K562 (cell line): Measurements from ENCODE around the gene CLDN1. TPM values are rescaled to one million over a fixed set of nuclear protein-coding genes. Genes with fewer than 3 reads are reported as not detected.

Experiments used
- ATAC-seq: fragments of 200-7000 bp; cut with Tn5 transposase; 3 replicates; pipeline ENCODE4 v1.9.1; 2020; ENCODE audit warnings: moderate library complexity
- BruUV-seq: library from RNA; stranded (reverse); fragments of 400-500 nt; replicated peaks from 2 replicates; lab custom pipeline; 2021; lab: Mats Ljungman, UMichigan
- CTCF ChIA-PET: fragments of 300-600 bp; formaldehyde crosslinking; extraction: SDS; loops from one replicate; lab custom pipeline; 2021; ENCODE audit warnings: low intra/inter-chr PET ratio; lab: Yijun Ruan, JAX
- POLR2A ChIA-PET: fragments of 300-600, 350-650 bp; sonication (Branson Sonifier 250); formaldehyde crosslinking; extraction: SDS; loops from one replicate; lab custom pipeline; 2021; ENCODE audit warnings: antibody characterized with exemption, inconsistent platforms; lab: Yijun Ruan, JAX
- DNase-seq, 4 experiments: peaks; one replicate each; pipeline versions ENCODE4 v3.0.0 to v3.0.0-alpha.2; 2011 to 2018; ENCODE audit warnings: low spot score in 3 of 4, mixed read lengths in 3 of 4; ENCODE audit errors: extremely low read depth in 1 of 4
- FAIRE-seq: peaks from 2 replicates; lab custom pipeline; 2011; peaks lifted over from hg19 to GRCh38; lab: Jason Lieb, UNC
- H2AFZ ChIP-seq: 2 replicates; pipeline ENCODE4 v1.6.0; 2011; ENCODE audit warnings: low read depth, low read length, control low read depth, inconsistent platforms
- H3K27ac ChIP-seq: fragments of 200-600 bp; 3 replicates; pipeline ENCODE4 v1.8.0; 2011; ENCODE audit warnings: low read depth, mild to moderate bottlenecking, control low read depth, inconsistent platforms, low read length, moderate library complexity, mixed read lengths; ENCODE audit errors: extremely low read depth
- H3K27me3 ChIP-seq, 2 experiments: fragments of 300-600 bp in 1 of 2; 2 replicates in 1 of 2; 3 replicates in 1 of 2; pipeline versions ENCODE4 v1.6.0 to v1.8.0; 2011; ENCODE audit warnings: inconsistent platforms in 2 of 2, low read length in 2 of 2, mild to moderate bottlenecking in 1 of 2, mixed read lengths in 1 of 2, moderate library complexity in 1 of 2; ENCODE audit not compliant: control insufficient read depth in 2 of 2, insufficient read depth in 2 of 2
- H3K36me3 ChIP-seq: fragments of 300-600 bp; 3 replicates; pipeline ENCODE4 v1.8.0; 2011; ENCODE audit warnings: mild to moderate bottlenecking, low read length, inconsistent platforms; ENCODE audit not compliant: control insufficient read depth, insufficient read depth
- H3K4me1 ChIP-seq, 2 experiments: fragments of 200-600 bp in 1 of 2; replicated peaks in 1 of 2; 2 replicates in 1 of 2; 3 replicates in 1 of 2; pipeline versions ENCODE4 v1.5.1 to v1.8.0; 2011; ENCODE audit warnings: inconsistent platforms in 2 of 2, low read length in 2 of 2, mild to moderate bottlenecking in 1 of 2, mixed read lengths in 1 of 2, moderate library complexity in 1 of 2; ENCODE audit not compliant: control insufficient read depth in 2 of 2, insufficient read depth in 2 of 2
- H3K4me2 ChIP-seq: 2 replicates; pipeline ENCODE4 v1.6.1; 2011; ENCODE audit warnings: low read length, control low read depth, inconsistent platforms, mixed read lengths; ENCODE audit not compliant: insufficient read depth
- H3K4me3 ChIP-seq: fragments of 200-600 bp; sonication (generic), shearing (Covaris generic); 2 replicates; pipeline ENCODE4 v1.5.1; 2016; ENCODE audit warnings: control low read depth, inconsistent platforms
- H3K79me2 ChIP-seq: fragments of 200-600 bp; 3 replicates; pipeline ENCODE4 v1.8.0; 2011; ENCODE audit warnings: low read length, inconsistent platforms; ENCODE audit not compliant: control insufficient read depth, insufficient read depth
- H3K9ac ChIP-seq, 2 experiments: 2 replicates each; pipeline versions ENCODE4 v1.6.0 to v1.6.1; 2011; ENCODE audit warnings: low read depth in 2 of 2, low read length in 2 of 2, control low read depth in 1 of 2, inconsistent platforms in 1 of 2, mild to moderate bottlenecking in 1 of 2, mixed read lengths in 1 of 2; ENCODE audit not compliant: insufficient read depth in 1 of 2
- H3K9me1 ChIP-seq: one replicate; pipeline ENCODE4 v1.6.0; 2011; ENCODE audit warnings: inconsistent platforms, mild to moderate bottlenecking, low read length, moderate library complexity; ENCODE audit not compliant: control insufficient read depth, insufficient read depth
- H3K9me3 ChIP-seq: replicated peaks from 2 replicates; pipeline ENCODE4 v1.5.1; 2011; ENCODE audit warnings: low read depth, low read length, inconsistent platforms; ENCODE audit not compliant: control insufficient read depth, insufficient read depth
- H4K20me1 ChIP-seq: replicated peaks from 2 replicates; pipeline ENCODE4 v1.6.1; 2011; ENCODE audit warnings: low read length, inconsistent platforms, mixed read lengths; ENCODE audit not compliant: control insufficient read depth, insufficient read depth
- IRF9 ChIP-seq: fragments of 450-650 bp; IDR thresholded peaks from 2 replicates; pipeline ENCODE4 v1.6.1; 2016; ENCODE audit warnings: missing biosample characterization, missing genetic modification characterization
- RBM17 ChIP-seq: fragments of 200-400 bp; formaldehyde crosslinking; IDR thresholded peaks from 2 replicates; pipeline ENCODE4 v1.6.1; 2017; ENCODE audit warnings: low read depth, mild to moderate bottlenecking, low read length, borderline replicate concordance
- RBM25 ChIP-seq: fragments of 200-400 bp; formaldehyde crosslinking; IDR thresholded peaks from 2 replicates; pipeline ENCODE4 v1.6.1; 2018; ENCODE audit warnings: low read length, low read depth, moderate library complexity; ENCODE audit not compliant: severe bottlenecking
- SLC30A9 ChIP-seq: fragments of 250-450 bp; sonication (Bioruptor Pico); IDR thresholded peaks from 2 replicates; pipeline ENCODE4 v1.8.0; 2022; ENCODE audit warnings: mild to moderate bottlenecking, moderate library complexity
- TAF9B ChIP-seq: fragments of 450-650 bp; IDR thresholded peaks from 2 replicates; pipeline ENCODE4 v1.6.1; 2018; ENCODE audit warnings: mild to moderate bottlenecking; ENCODE audit not compliant: partially characterized antibody
- WGBS: fragments of 100-300 bp; shearing (Covaris generic); methylation state at CpG from one replicate; pipeline ENCODE4 v1.1.6; 2016; ENCODE audit warnings: low coverage, mixed read lengths; ENCODE audit not compliant: insufficient coverage; ENCODE audit errors: missing lambda C conversion rate; 5-methylcytosine and 5-hydroxymethylcytosine counted together
- in situ Hi-C: fragments of 300-500 bp; cut with MboI; formaldehyde crosslinking; loops from 4 replicates; pipeline ENCODE4 v1.15.0; 2018; ENCODE audit warnings: inconsistent platforms, mixed read lengths
- intact Hi-C: fragments of 100-400 bp; cut with micrococcal nuclease; formaldehyde crosslinking; loops from 2 replicates; pipeline ENCODE4 v1.14.2; 2022
- polyA plus RNA-seq, 8 experiments: library from polyadenylated mRNA; depleted of rRNA in 4 of 8; stranded (reverse) in 5 of 8; unstranded in 3 of 8; fragments of >200 nt; fragmentation: Nextera tagmentation in 2 of 8; fragmentation: Illumina TruSeq in 1 of 8; extraction: Ambion mirVana in 2 of 8; extraction: Trizol in 1 of 8; gene quantifications; 2 replicates each; pipeline versions ENCODE4 v1.2.1 to v1.2.3, GENCODE V29; 2011 to 2014; ENCODE audit warnings: inconsistent platforms in 1 of 8, missing spikeins in 1 of 8
- total RNA-seq, 7 experiments: library from RNA; depleted of rRNA in 6 of 7; stranded (reverse); fragments of >200 nt in 6 of 7; fragmentation: Illumina TruSeq in 2 of 7; extraction: Trizol in 2 of 7; gene quantifications; 2 replicates each; pipeline versions ENCODE4 v1.2.1 to v1.2.3, GENCODE V29; 2011 to 2021; ENCODE audit warnings: low replicate concordance in 1 of 7

CLDN1 gene
- total and polyA plus RNA-seq, 9 of the 15 experiments (the other 6 are each of a cell fraction or from before 2014, with no cell fraction given), result 0.16 TPM; not detected in 8

- Histone ChIP-seq H3K79me2 (no peaks in the 10 kb centered on the region), H2AFZ (no peak overlapping the region), H3K4me1 (no peaks in the 10 kb centered on the region), H3K4me2 (no peak overlapping the region), H3K9ac (no peak overlapping the region), H3K27ac (no peak overlapping the region), H3K9me3 (no peaks in the 10 kb centered on the region), H4K20me1 (no peaks in the 10 kb centered on the region), H3K4me3 (no peak overlapping the region), H3K9me1 (no peaks in the 10 kb centered on the region), H3K27me3 (no peaks in the 10 kb centered on the region), H3K36me3 (no peaks in the 10 kb centered on the region)
- FAIRE-seq (no peak), DNase-seq (no peak), ATAC-seq (no peak)
- TF ChIP-seq TAF9B (no peak), IRF9 (tag) (no peak), RBM25 (no peak), RBM17 (no peak), SLC30A9 (no peak)
- intact Hi-C loops, result no loop called here
- CTCF ChIA-PET, result no interaction called here
- POLR2A ChIA-PET, result no interaction called here
- 0% methylated on average over 1 of the region's 1 CpG for WGBS
- BruUV-seq, result no TSS peak
- in situ Hi-C loops, result no loop called here
Measured at GRCh38 chr3:190266913-190267290, 55.3 kb downstream of the CLDN1 start.
